PC-9 (cell line): Measurements from ENCODE around the gene MYO1B. TPM values are rescaled to one million over a fixed set of nuclear protein-coding genes. Genes with fewer than 3 reads are reported as not detected.

Source experiments
- BruUV-seq: library from RNA; stranded (reverse); fragments of 400-500 nt; replicated peaks from 2 replicates; lab custom pipeline; 2021; lab: Mats Ljungman, UMichigan
- CTCF ChIA-PET: fragments of 300-600 bp; sonication (Branson Sonifier 250); formaldehyde crosslinking; loops from one replicate; lab custom pipeline; 2022; ENCODE audit warnings: antibody characterized with exemption; lab: Charles Lee
- POLR2A ChIA-PET: fragments of 300-600 bp; sonication (Branson Sonifier 250); formaldehyde crosslinking; loops from one replicate; lab custom pipeline; 2022; ENCODE audit warnings: antibody characterized with exemption; ENCODE audit not compliant: unreplicated experiment; lab: Charles Lee
- DNase-seq, 2 experiments: peaks; one replicate each; pipeline versions ENCODE4 v3.0.0 to v3.0.0-alpha.2; 2015 to 2022; ENCODE audit warnings: mixed read lengths in 1 of 2
- H2AFZ ChIP-seq: fragments of 200-600 bp; sonication (generic); 2 replicates; pipeline ENCODE4 v1.8.1; 2017; ENCODE audit warnings: antibody characterized with exemption
- H3F3A ChIP-seq: fragments of 200-600 bp; sonication (generic); 2 replicates; pipeline ENCODE4 v1.8.1; 2017; ENCODE audit warnings: antibody characterized with exemption, mild to moderate bottlenecking, low read depth; ENCODE audit not compliant: insufficient read depth
- H3K27ac ChIP-seq: fragments of 200-600 bp; sonication (generic); 2 replicates; pipeline ENCODE4 v1.6.1; 2016; ENCODE audit warnings: mixed run types
- H3K27me3 ChIP-seq: fragments of 200-600 bp; sonication (generic); 2 replicates; pipeline ENCODE4 v1.6.1; 2016; ENCODE audit warnings: low read depth, mixed run types; ENCODE audit not compliant: insufficient read depth
- H3K36me3 ChIP-seq: fragments of 200-600 bp; sonication (generic); 2 replicates; pipeline ENCODE4 v1.6.1; 2016; ENCODE audit warnings: low read depth, mixed run types
- H3K4me1 ChIP-seq: fragments of 200-600 bp; sonication (generic); replicated peaks from 2 replicates; pipeline ENCODE4 v1.6.1; 2016; ENCODE audit warnings: mixed run types; ENCODE audit not compliant: insufficient read depth
- H3K4me2 ChIP-seq: fragments of 200-600 bp; sonication (generic); 2 replicates; pipeline ENCODE4 v1.6.1; 2017; ENCODE audit warnings: mixed run types
- H3K4me3 ChIP-seq: fragments of 200-600 bp; sonication (generic); 2 replicates; pipeline ENCODE4 v1.6.1; 2016; ENCODE audit warnings: mixed run types
- H3K79me2 ChIP-seq: fragments of 200-600 bp; sonication (generic); 2 replicates; pipeline ENCODE4 v1.6.1; 2017; ENCODE audit warnings: low read depth, mixed run types
- H3K9me2 ChIP-seq: fragments of 200-600 bp; sonication (generic); 2 replicates; pipeline ENCODE4 v1.8.1; 2017; ENCODE audit warnings: mild to moderate bottlenecking; ENCODE audit not compliant: insufficient read depth
- H3K9me3 ChIP-seq: fragments of 200-600 bp; sonication (generic); 2 replicates; pipeline ENCODE4 v1.8.1; 2016; ENCODE audit warnings: low read depth; ENCODE audit not compliant: insufficient read depth
- H4K20me1 ChIP-seq: fragments of 200-600 bp; sonication (generic); 2 replicates; pipeline ENCODE4 v1.8.1; 2017; ENCODE audit not compliant: insufficient read depth
- EZH2 ChIP-seq: fragments of 200-600 bp; sonication (generic); IDR thresholded peaks from 2 replicates; pipeline ENCODE4 v1.8.0; 2017; ENCODE audit warnings: antibody characterized with exemption, low read depth
- intact Hi-C: fragments of 100-400 bp; cut with micrococcal nuclease; formaldehyde crosslinking; loops from one replicate; pipeline ENCODE4 v1.10.0; 2022; ENCODE audit not compliant: unreplicated experiment
- total RNA-seq: library from RNA; stranded (reverse); gene quantifications from 2 replicates; pipeline ENCODE4 v1.2.3, GENCODE V29; 2021
- TF ChIP-seq, protein P1 (sequence below): fragments of 200-600 bp; sonication (generic); conservative IDR thresholded peaks from 2 replicates; pipeline ENCODE4 v1.6.1; 2017; ENCODE audit warnings: mixed run types, antibody characterized with exemption, mild to moderate bottlenecking, moderate library complexity

MYO1B gene
- total RNA-seq, 1 experiment from 2014 or later: 55.0 TPM

DNA sequence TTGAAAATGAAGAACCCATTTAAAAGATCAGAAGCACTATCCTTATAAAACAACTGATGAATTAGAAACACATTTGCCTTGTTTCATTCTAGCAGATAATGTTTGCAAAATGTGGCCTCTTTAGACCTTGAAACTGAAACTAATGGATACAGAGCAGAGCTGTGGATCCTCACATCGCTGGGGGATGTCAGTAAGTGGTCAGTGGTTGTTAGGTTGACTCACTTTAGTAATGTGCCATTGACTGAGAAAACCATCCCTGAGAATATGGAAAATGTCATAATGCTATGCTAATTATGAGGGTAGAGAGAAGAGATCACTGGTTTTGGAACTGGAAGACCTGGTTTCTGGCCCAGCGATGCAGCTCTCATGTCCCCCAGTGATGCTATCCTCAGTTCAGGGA is 176.7 kb downstream of the MYO1B start:
- Histone ChIP-seq H3K4me1 (no peaks in the 10 kb centered on the region), H2AFZ (no peak overlapping the region), H3K27me3 (no peaks in the 10 kb centered on the region), H3K36me3 (no peaks in the 10 kb centered on the region), H3K4me2 (no peak overlapping the region), H4K20me1 (no peaks in the 10 kb centered on the region), H3K9me2 (no peaks in the 10 kb centered on the region), H3K27ac (no peak overlapping the region), H3K9me3 (no peaks in the 10 kb centered on the region; the same call in 1 of the 2 replicates), H3K4me3 (no peak overlapping the region), H3K79me2 (no peaks in the 10 kb centered on the region), H3F3A (no peaks in the 10 kb centered on the region)
- no peak for DNase-seq
- TF ChIP-seq, protein P1, sequence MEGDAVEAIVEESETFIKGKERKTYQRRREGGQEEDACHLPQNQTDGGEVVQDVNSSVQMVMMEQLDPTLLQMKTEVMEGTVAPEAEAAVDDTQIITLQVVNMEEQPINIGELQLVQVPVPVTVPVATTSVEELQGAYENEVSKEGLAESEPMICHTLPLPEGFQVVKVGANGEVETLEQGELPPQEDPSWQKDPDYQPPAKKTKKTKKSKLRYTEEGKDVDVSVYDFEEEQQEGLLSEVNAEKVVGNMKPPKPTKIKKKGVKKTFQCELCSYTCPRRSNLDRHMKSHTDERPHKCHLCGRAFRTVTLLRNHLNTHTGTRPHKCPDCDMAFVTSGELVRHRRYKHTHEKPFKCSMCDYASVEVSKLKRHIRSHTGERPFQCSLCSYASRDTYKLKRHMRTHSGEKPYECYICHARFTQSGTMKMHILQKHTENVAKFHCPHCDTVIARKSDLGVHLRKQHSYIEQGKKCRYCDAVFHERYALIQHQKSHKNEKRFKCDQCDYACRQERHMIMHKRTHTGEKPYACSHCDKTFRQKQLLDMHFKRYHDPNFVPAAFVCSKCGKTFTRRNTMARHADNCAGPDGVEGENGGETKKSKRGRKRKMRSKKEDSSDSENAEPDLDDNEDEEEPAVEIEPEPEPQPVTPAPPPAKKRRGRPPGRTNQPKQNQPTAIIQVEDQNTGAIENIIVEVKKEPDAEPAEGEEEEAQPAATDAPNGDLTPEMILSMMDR: no peak
- no peak for TF ChIP-seq EZH2
- intact Hi-C loops: no loop called here
- ChIA-PET CTCF (no interaction called here), POLR2A (no interaction called here)
- no TSS peak for BruUV-seq

DNA sequence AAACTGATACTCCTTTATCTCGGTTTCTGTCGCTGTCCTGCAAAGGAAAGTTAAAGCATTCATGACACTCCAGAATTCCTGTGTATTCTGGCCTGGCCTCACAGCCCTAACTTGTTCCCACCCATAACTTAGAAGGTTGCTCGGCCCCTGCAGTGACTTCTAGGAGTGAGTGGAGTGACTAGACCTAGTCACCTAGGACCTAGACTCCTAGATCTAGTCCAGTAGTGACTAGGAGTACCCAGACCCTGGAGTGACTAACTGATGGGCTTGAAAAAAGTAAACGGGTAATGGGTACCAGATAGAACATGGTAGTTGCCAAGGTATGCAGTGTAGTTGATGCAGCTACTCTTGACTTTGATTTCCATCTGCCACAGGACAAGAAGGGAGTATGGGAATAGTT is 181.8 kb downstream of the MYO1B start:
- H3K4me1 ChIP-seq: no peaks in the 10 kb centered on the region
- ChIA-PET CTCF (no interaction called here), POLR2A (no interaction called here)
- H3K4me3 ChIP-seq: no peak overlapping the region
- no peak for TF ChIP-seq EZH2
- TF ChIP-seq, protein P1: no peak
- H3K27ac ChIP-seq: no peak overlapping the region
- H3K36me3 ChIP-seq: no peaks in the 10 kb centered on the region
- no peak for DNase-seq
- no peaks in the 10 kb centered on the region for H3K9me2 ChIP-seq
- no peaks in the 10 kb centered on the region for H3K79me2 ChIP-seq
- no peaks in the 10 kb centered on the region; the same call in 1 of the 2 replicates for H3K9me3 ChIP-seq
- no TSS peak for BruUV-seq
- no peak overlapping the region for H2AFZ ChIP-seq
- intact Hi-C loops: no loop called here
- no peaks in the 10 kb centered on the region for H3F3A ChIP-seq
- no peaks in the 10 kb centered on the region for H4K20me1 ChIP-seq
- H3K4me2 ChIP-seq: no peak overlapping the region
- H3K27me3 ChIP-seq: no peaks in the 10 kb centered on the region

DNA sequence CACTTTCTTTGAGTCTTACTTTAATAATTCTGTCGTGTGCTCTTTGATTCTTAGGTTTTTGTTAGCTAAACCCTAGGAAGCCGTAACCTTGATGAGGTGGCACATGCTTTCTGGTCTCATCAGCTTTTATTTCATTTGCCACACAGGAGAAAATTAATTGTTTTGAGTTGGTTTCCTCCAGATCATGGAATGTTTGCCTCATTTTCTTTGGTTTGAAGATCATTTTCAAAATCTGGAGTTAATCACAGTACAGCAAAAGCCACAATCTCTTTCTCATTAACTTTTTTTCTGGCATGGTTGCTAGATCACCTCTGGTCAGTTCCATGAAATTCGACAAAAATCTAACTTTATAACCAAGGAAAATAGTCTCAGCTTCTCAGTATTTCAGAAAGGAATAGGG is 182.9 kb downstream of the MYO1B start:
- H3K9me2 ChIP-seq: no peaks in the 10 kb centered on the region
- no peak overlapping the region for H2AFZ ChIP-seq
- no peaks in the 10 kb centered on the region; the same call in 1 of the 2 replicates for H3K9me3 ChIP-seq
- H3K79me2 ChIP-seq: no peaks in the 10 kb centered on the region
- BruUV-seq: no TSS peak
- CTCF ChIA-PET: no interaction called here
- H3F3A ChIP-seq: no peaks in the 10 kb centered on the region
- no peak for DNase-seq
- no peak overlapping the region for H3K4me2 ChIP-seq
- TF ChIP-seq, protein P1: no peak
- TF ChIP-seq EZH2: no peak
- H3K4me3 ChIP-seq: no peak overlapping the region
- H3K27me3 ChIP-seq: no peaks in the 10 kb centered on the region
- intact Hi-C loops: no loop called here
- H3K4me1 ChIP-seq: no peaks in the 10 kb centered on the region
- POLR2A ChIA-PET: no interaction called here
- no peaks in the 10 kb centered on the region for H3K36me3 ChIP-seq
- no peak overlapping the region for H3K27ac ChIP-seq
- H4K20me1 ChIP-seq: no peaks in the 10 kb centered on the region
